HG02870 (cell line): ENCODE measurements around the gene DBR1.

Experiments
- ATAC-seq: cut with Tn5 transposase; IDR thresholded peaks from one replicate; pipeline ENCODE4 v1.9.1; 2021; ENCODE audit warnings: mild to moderate bottlenecking, moderate library complexity; ENCODE audit not compliant: unreplicated experiment

Gene DBR1, protein sequence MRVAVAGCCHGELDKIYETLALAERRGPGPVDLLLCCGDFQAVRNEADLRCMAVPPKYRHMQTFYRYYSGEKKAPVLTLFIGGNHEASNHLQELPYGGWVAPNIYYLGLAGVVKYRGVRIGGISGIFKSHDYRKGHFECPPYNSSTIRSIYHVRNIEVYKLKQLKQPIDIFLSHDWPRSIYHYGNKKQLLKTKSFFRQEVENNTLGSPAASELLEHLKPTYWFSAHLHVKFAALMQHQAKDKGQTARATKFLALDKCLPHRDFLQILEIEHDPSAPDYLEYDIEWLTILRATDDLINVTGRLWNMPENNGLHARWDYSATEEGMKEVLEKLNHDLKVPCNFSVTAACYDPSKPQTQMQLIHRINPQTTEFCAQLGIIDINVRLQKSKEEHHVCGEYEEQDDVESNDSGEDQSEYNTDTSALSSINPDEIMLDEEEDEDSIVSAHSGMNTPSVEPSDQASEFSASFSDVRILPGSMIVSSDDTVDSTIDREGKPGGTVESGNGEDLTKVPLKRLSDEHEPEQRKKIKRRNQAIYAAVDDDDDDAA

DNA sequence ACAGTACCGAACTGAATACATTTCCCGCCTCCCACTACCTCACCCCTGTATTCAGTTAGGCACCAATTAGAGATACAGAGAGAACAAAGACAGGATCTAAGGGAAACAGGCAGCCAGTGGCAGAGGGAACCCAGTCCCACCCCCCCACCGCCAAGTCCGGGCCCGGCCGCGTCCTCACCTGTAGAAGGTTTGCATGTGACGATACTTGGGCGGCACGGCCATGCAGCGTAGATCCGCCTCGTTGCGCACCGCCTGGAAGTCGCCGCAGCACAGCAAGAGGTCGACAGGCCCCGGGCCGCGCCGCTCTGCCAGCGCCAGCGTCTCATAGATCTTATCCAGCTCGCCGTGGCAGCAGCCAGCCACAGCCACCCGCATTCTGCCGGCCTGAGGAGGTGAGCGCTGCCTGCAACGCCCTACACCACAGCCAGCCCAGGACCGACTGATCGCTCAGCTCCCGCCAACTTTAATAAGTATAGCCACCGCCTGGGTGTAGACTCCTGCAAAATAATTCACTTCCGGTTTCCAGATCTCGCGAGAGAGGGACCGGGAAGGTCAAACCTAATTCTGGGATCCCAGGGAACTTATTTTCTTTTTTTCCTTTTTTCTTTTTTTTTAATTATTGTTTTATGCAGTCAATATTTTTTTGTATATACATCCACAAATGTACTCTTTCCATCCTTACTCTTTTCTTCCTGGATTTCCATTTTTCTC lies at the start of gene DBR1:
Gene DBR1, minus strand, starts transcription at position 501 of the 711 bp plus-strand sequence. Its CDS starts 126 bp downstream, at position 375.
- peak; percentile 89 for ATAC-seq

DNA sequence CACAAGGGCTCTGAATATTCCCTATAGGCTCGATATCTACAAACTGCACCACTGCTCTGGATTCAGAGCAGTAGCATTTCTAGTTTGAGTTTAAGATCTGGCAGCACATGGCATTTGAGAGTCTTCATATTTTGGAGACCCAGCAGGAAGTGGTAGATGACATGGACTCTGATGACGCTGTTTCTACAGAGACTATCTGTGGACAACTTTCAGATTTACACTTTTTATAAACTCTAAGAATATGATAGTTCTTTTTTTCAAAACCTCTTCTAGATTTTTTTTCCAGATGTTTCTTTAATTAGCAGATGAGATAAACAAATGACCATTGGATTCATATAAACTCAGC lies 48.2 kb upstream of the DBR1 start:
- ATAC-seq = no peak

- no peak for ATAC-seq
Observed at GRCh38 chr3:138222131-138222941, 47.6 kb upstream of the DBR1 start.

GRCh38 chr3:138220788-138221187 lies 46.1 kb upstream of the DBR1 start:
- ATAC-seq = no peak

GRCh38 chr3:138220242-138220641 lies 45.5 kb upstream of the DBR1 start:
- no peak for ATAC-seq

GRCh38 chr3:138219255-138219654 lies 44.5 kb upstream of the DBR1 start:
- ATAC-seq = no peak

DNA sequence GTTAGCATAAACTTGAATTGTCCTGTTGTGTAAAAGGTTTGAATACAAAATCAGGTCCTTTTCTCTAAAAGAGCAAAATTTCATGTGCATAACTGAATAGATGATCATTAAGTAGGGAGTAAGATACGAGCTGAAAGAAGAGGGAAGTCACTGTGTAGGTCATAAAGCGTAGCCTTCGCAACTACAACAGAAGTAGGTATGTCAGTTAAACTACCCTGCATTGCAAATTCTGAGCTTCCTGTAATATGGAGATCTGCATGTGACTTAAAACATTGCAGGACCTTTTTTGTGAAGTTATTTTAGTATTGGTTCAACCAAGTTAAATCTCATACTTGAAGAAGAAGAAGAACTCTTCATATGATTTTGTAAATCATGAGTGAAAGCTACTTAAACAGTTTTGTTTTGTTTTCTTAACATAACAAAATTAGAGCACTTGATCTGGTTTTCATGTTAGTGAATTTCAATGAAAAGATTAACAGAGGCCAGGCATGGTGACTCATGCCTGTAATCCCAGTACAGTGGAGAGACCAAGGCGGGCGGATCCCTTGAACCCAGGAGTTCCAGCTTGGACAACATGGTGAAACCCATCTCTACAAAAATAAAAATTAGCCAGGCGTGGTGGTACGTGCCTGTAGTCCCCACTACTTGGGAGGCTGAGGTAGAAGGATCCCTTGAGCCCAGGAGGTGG lies 38.8 kb upstream of the DBR1 start:
- no peak for ATAC-seq

DNA sequence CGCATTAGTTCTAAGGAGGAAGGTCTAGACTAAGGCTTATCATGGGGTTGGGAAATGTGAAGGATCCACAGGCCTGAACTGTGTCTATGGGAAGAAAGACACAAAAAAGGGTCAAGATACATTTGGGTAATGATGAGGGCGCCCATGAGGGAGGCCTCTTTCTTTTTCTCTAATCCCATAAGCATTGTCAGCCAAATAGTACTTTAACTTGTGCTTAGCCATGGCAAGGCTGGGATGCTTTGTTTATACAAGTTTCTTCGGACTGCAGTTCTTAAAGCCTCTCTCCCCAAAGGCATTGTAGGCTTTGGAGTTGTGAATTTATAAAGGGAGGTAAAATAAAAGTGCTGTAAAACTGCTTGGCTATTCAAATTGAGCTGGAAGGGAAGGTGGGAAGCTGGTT lies 35.8 kb upstream of the DBR1 start:
- ATAC-seq = no peak

GRCh38 chr3:138206196-138206595 lies 31.5 kb upstream of the DBR1 start:
- no peak for ATAC-seq

GRCh38 chr3:138205527-138205926 lies 30.8 kb upstream of the DBR1 start:
- no peak for ATAC-seq

GRCh38 chr3:138203938-138204337 lies 29.2 kb upstream of the DBR1 start:
- no peak for ATAC-seq

- ATAC-seq = no peak
Observed at GRCh38 chr3:138202945-138203701, 28.4 kb upstream of the DBR1 start.

DNA sequence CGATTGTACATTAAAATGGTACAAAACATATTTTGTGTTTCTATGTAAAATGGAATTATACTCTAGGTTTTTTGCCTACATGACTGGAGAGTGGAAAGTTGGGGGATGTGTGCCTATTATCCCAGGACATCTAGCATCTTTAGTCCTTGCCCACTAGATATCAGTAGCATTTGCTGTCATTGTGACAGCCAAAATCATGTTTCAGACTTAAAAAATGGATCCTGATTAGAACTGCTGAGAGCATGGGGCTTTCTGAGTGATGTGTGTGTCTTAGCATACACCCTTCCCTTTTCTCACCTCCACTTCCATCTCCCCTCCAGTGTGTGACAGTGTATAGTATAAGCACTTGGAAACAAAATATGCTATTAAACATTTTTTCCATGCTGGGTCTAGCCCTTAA lies 25.7 kb upstream of the DBR1 start:
- no peak for ATAC-seq

- no peak for ATAC-seq
Observed at GRCh38 chr3:138199851-138200250, 25.1 kb upstream of the DBR1 start.

GRCh38 chr3:138197524-138197923 lies 22.8 kb upstream of the DBR1 start:
- no peak for ATAC-seq

- no peak for ATAC-seq
Observed at GRCh38 chr3:138197058-138197457, 22.3 kb upstream of the DBR1 start.

DNA sequence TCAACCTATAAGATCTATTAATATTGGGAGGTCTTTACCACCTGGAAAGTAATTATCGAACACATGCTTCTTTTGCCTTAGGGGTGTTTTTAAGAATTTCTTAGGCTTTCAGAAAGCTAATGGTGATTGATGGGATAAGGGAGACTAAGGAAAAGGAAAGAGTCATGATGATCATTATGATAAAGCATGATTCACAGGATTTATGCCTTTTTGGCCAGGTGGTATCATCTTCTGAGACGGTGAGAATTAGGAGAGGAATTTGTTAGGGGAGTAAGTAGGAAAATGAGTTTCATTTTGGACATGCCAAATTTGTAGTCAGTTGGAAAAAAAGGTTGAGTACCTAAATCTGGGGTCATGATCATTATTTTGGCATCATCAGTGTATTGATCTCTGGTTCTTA lies 21.3 kb upstream of the DBR1 start:
- ATAC-seq = no peak

- ATAC-seq = no peak
Observed at GRCh38 chr3:138195481-138195880, 20.8 kb upstream of the DBR1 start.

GRCh38 chr3:138188013-138188730 lies 13.5 kb upstream of the DBR1 start:
- ATAC-seq = peak; percentile 14
